ENCODE measurements around the gene XYLT1.

The XYLT1 gene

GRCh38 chr16:17084130-17084529, 386.6 kb downstream of the XYLT1 start:
- H2AFZ ChIP-seq (ENCODE audit: low read depth, low read length) = no peak overlapping the region
- H3K9ac ChIP-seq (ENCODE audit: low read length) = no peak overlapping the region
- peaks cover 10% of the 10 kb centered on the region; the same call in 1 of the 2 replicates for H3K27me3 ChIP-seq (ENCODE audit: low read depth, low read length)
- H3K27ac ChIP-seq (ENCODE audit: low read length) = no peak overlapping the region
- no peaks in the 10 kb centered on the region for H3K9me3 ChIP-seq (ENCODE audit: insufficient read depth, low read length)
- H3K4me2 ChIP-seq (ENCODE audit: low read length) = no peak overlapping the region
- TF ChIP-seq EZH2phosphoT487 (IDR thresholded peaks at IDR 0.05; ENCODE audit: low read depth) = no peak
- no peak for TF ChIP-seq CTCF (IDR thresholded peaks at IDR 0.05; ENCODE audit: low read depth, low read length)
- no peak overlapping the region for H3K4me3 ChIP-seq (ENCODE audit: low read length)
- no peaks in the 10 kb centered on the region for H4K20me1 ChIP-seq (ENCODE audit: insufficient read depth, low read length)
- H3K36me3 ChIP-seq (replicated peaks; ENCODE audit: low read depth, low read length) = no peaks in the 10 kb centered on the region
- H3K4me1 ChIP-seq (ENCODE audit: low read length) = no peaks in the 10 kb centered on the region
- no peaks in the 10 kb centered on the region for H3K79me2 ChIP-seq (ENCODE audit: low read length)

- Histone ChIP-seq H3K9ac (ENCODE audit: low read length) (no peak overlapping the region), H3K4me1 (ENCODE audit: low read length) (no peaks in the 10 kb centered on the region), H3K36me3 (replicated peaks; ENCODE audit: low read depth, low read length) (no peaks in the 10 kb centered on the region), H3K4me2 (ENCODE audit: low read length) (no peak overlapping the region), H3K9me3 (ENCODE audit: insufficient read depth, low read length) (no peaks in the 10 kb centered on the region), H3K4me3 (ENCODE audit: low read length) (no peak overlapping the region), H3K27me3 (ENCODE audit: low read depth, low read length) (peaks cover 10% of the 10 kb centered on the region; the same call in 1 of the 2 replicates), H4K20me1 (ENCODE audit: insufficient read depth, low read length) (no peaks in the 10 kb centered on the region), H2AFZ (ENCODE audit: low read depth, low read length) (no peak overlapping the region), H3K27ac (ENCODE audit: low read length) (no peak overlapping the region), H3K79me2 (ENCODE audit: low read length) (no peaks in the 10 kb centered on the region)
- no peak for TF ChIP-seq CTCF (IDR thresholded peaks at IDR 0.05; ENCODE audit: low read depth, low read length)
- no peak for TF ChIP-seq EZH2phosphoT487 (IDR thresholded peaks at IDR 0.05; ENCODE audit: low read depth)
Observed at GRCh38 chr16:17083628-17084027, 387.1 kb downstream of the XYLT1 start.

- Histone ChIP-seq H3K9me3 (ENCODE audit: insufficient read depth, low read length) (no peaks in the 10 kb centered on the region), H3K4me1 (ENCODE audit: low read length) (no peaks in the 10 kb centered on the region), H3K36me3 (replicated peaks; ENCODE audit: low read depth, low read length) (no peaks in the 10 kb centered on the region), H3K27ac (ENCODE audit: low read length) (no peak overlapping the region), H3K4me3 (ENCODE audit: low read length) (no peak overlapping the region), H2AFZ (ENCODE audit: low read depth, low read length) (no peak overlapping the region), H3K27me3 (ENCODE audit: low read depth, low read length) (peaks cover 11% of the 10 kb centered on the region), H3K9ac (ENCODE audit: low read length) (no peak overlapping the region), H4K20me1 (ENCODE audit: insufficient read depth, low read length) (no peaks in the 10 kb centered on the region), H3K4me2 (ENCODE audit: low read length) (no peak overlapping the region), H3K79me2 (ENCODE audit: low read length) (no peaks in the 10 kb centered on the region)
- TF ChIP-seq CTCF (IDR thresholded peaks at IDR 0.05; ENCODE audit: low read depth, low read length) = no peak
- no peak for TF ChIP-seq EZH2phosphoT487 (IDR thresholded peaks at IDR 0.05; ENCODE audit: low read depth)
Observed at GRCh38 chr16:17082095-17082882, 388.5 kb downstream of the XYLT1 start.

- no peaks in the 10 kb centered on the region for H3K9me3 ChIP-seq (ENCODE audit: insufficient read depth, low read length)
- no peak overlapping the region for H3K4me3 ChIP-seq (ENCODE audit: low read length)
- no peaks in the 10 kb centered on the region for H4K20me1 ChIP-seq (ENCODE audit: insufficient read depth, low read length)
- H2AFZ ChIP-seq (ENCODE audit: low read depth, low read length) = no peak overlapping the region
- H3K4me2 ChIP-seq (ENCODE audit: low read length) = no peak overlapping the region
- TF ChIP-seq CTCF (IDR thresholded peaks at IDR 0.05; ENCODE audit: low read depth, low read length) = no peak
- TF ChIP-seq EZH2phosphoT487 (IDR thresholded peaks at IDR 0.05; ENCODE audit: low read depth) = no peak
- H3K36me3 ChIP-seq (replicated peaks; ENCODE audit: low read depth, low read length) = no peaks in the 10 kb centered on the region
- H3K27ac ChIP-seq (ENCODE audit: low read length) = no peak overlapping the region
- H3K79me2 ChIP-seq (ENCODE audit: low read length) = no peaks in the 10 kb centered on the region
- H3K4me1 ChIP-seq (ENCODE audit: low read length) = no peaks in the 10 kb centered on the region
- peaks cover 10% of the 10 kb centered on the region for H3K27me3 ChIP-seq (ENCODE audit: low read depth, low read length)
- H3K9ac ChIP-seq (ENCODE audit: low read length) = no peak overlapping the region
Observed at GRCh38 chr16:17080105-17080504, 390.7 kb downstream of the XYLT1 start.

Measured in OCI-LY3 (cell line).